MCF 10A (cell line): ENCODE results near the gene TTC32. TPM values are rescaled to one million over a fixed set of nuclear protein-coding genes. Genes with fewer than 3 reads are reported as not detected.

Source experiments
- BruUV-seq: library from RNA; stranded (reverse); fragments of 400-500 nt; replicated peaks from 2 replicates; lab custom pipeline; 2021; lab: Mats Ljungman, UMichigan
- CTCF ChIA-PET: fragments of 300-600 bp; sonication (Branson Sonifier 250); formaldehyde crosslinking; extraction: SDS; loops from one replicate; lab custom pipeline; 2021; ENCODE audit warnings: antibody characterized with exemption, inconsistent platforms; lab: Yijun Ruan, JAX
- POLR2A ChIA-PET: fragments of 300-600, 350-650 bp; sonication (Branson Sonifier 250); formaldehyde crosslinking; extraction: SDS; loops from one replicate; lab custom pipeline; 2020; ENCODE audit warnings: antibody characterized with exemption, inconsistent platforms; lab: Yijun Ruan, JAX
- DNase-seq: peaks from one replicate; pipeline ENCODE4 v3.0.0-alpha.2; 2018; ENCODE audit not compliant: unreplicated experiment
- H3K27ac Mint-ChIP-seq: one replicate; pipeline ENCODE4 v1.8.0; 2022; ENCODE audit warnings: mild to moderate bottlenecking, low read depth, mixed read lengths; ENCODE audit not compliant: unreplicated experiment
- H3K27me3 Mint-ChIP-seq: one replicate; pipeline ENCODE4 v1.8.0; 2022; ENCODE audit warnings: mixed read lengths; ENCODE audit not compliant: insufficient read depth, unreplicated experiment
- H3K36me3 Mint-ChIP-seq: one replicate; pipeline ENCODE4 v1.8.0; 2022; ENCODE audit warnings: mild to moderate bottlenecking, moderate library complexity, mixed read lengths; ENCODE audit not compliant: insufficient read depth, unreplicated experiment
- H3K4me1 Mint-ChIP-seq: one replicate; pipeline ENCODE4 v1.8.0; 2022; ENCODE audit warnings: mixed read lengths; ENCODE audit not compliant: insufficient read depth, unreplicated experiment
- H3K4me3 Mint-ChIP-seq: one replicate; pipeline ENCODE4 v1.8.0; 2022; ENCODE audit warnings: mild to moderate bottlenecking, moderate library complexity, mixed read lengths; ENCODE audit not compliant: unreplicated experiment
- H3K9me3 Mint-ChIP-seq: one replicate; pipeline ENCODE4 v1.8.0; 2022; ENCODE audit warnings: mixed read lengths; ENCODE audit not compliant: unreplicated experiment
- CTCF ChIP-seq: fragments of 200-600 bp; IDR thresholded peaks from one replicate; pipeline ENCODE4 v1.8.0; 2022; ENCODE audit warnings: antibody characterized with exemption, mild to moderate bottlenecking; ENCODE audit not compliant: unreplicated experiment
- intact Hi-C: fragments of 100-400 bp; cut with micrococcal nuclease; formaldehyde crosslinking; loops from 2 replicates; pipeline ENCODE4 v1.14.1; 2022
- total RNA-seq: library from RNA; stranded (reverse); gene quantifications from 2 replicates; pipeline ENCODE4 v1.2.3, GENCODE V29; 2022

TTC32 gene
- total RNA-seq, 1 experiment from 2014 or later: 14.1 TPM

- BruUV-seq: no TSS peak
- H3K27ac Mint-ChIP-seq: no peak overlapping the region
- H3K9me3 Mint-ChIP-seq: no peaks in the 10 kb centered on the region
- DNase-seq: no peak
- ChIA-PET CTCF (interaction anchor here (0.5 to 1.2 kb wide), 3 partner anchors 11 to 71 kb away, joined by 3 to 4 read pairs (median 3); no protein-coding TSS in a partner anchor), POLR2A (interaction anchor here (0.7 to 1.5 kb wide), 2 partner anchors 11 to 59 kb away, joined by 3 to 4 read pairs; no protein-coding TSS in a partner anchor)
- no peak overlapping the region for H3K4me3 Mint-ChIP-seq
- H3K27me3 Mint-ChIP-seq: no peaks in the 10 kb centered on the region
- no peak for TF ChIP-seq CTCF
- peaks cover 57% of the 10 kb centered on the region for H3K36me3 Mint-ChIP-seq
- peaks cover 8% of the 10 kb centered on the region for H3K4me1 Mint-ChIP-seq
- intact Hi-C loops: no loop called here
Measured at GRCh38 chr2:19944205-19944845, 42.5 kb upstream of the TTC32 start.

- DNase-seq: no peak
- intact Hi-C loops: no loop called here
- no peaks in the 10 kb centered on the region for H3K4me1 Mint-ChIP-seq
- no peaks in the 10 kb centered on the region for H3K9me3 Mint-ChIP-seq
- ChIA-PET POLR2A (interaction anchor here (0.7 to 1.2 kb wide), 2 partner anchors 10 to 67 kb away, joined by 4 to 5 read pairs; no protein-coding TSS in a partner anchor), CTCF (interaction anchor here (0.6 to 1.2 kb wide), 4 partner anchors 12 to 282 kb away, joined by 3 to 4 read pairs (median 4); partner anchors contain the start of gene SDC1)
- no peaks in the 10 kb centered on the region for H3K27me3 Mint-ChIP-seq
- no peak for TF ChIP-seq CTCF
- no peak overlapping the region for H3K4me3 Mint-ChIP-seq
- H3K27ac Mint-ChIP-seq: no peak overlapping the region
- BruUV-seq: no TSS peak
- H3K36me3 Mint-ChIP-seq: peaks cover 51% of the 10 kb centered on the region
Measured at GRCh38 chr2:19943189-19943588, 41.4 kb upstream of the TTC32 start.

GRCh38 chr2:19942199-19942598 is 40.4 kb upstream of the TTC32 start:
- no peaks in the 10 kb centered on the region for H3K9me3 Mint-ChIP-seq
- H3K36me3 Mint-ChIP-seq: peaks cover 49% of the 10 kb centered on the region
- H3K4me3 Mint-ChIP-seq: no peak overlapping the region
- H3K27ac Mint-ChIP-seq: no peak overlapping the region
- intact Hi-C loops: no loop called here
- DNase-seq: no peak
- CTCF ChIA-PET: interaction anchor here (0.7 to 1.2 kb wide), 4 partner anchors 13 to 283 kb away, joined by 3 to 5 read pairs (median 4); partner anchors contain the start of gene SDC1
- no peaks in the 10 kb centered on the region for H3K4me1 Mint-ChIP-seq
- POLR2A ChIA-PET: interaction anchor here (0.6 to 1.2 kb wide), 3 partner anchors 9 to 833 kb away, joined by 3 to 5 read pairs (median 4); no protein-coding TSS in a partner anchor
- BruUV-seq: no TSS peak
- no peaks in the 10 kb centered on the region for H3K27me3 Mint-ChIP-seq
- TF ChIP-seq CTCF: no peak

- no peak for DNase-seq
- no peak overlapping the region for H3K27ac Mint-ChIP-seq
- peaks cover 26% of the 10 kb centered on the region for H3K36me3 Mint-ChIP-seq
- H3K9me3 Mint-ChIP-seq: no peaks in the 10 kb centered on the region
- no TSS peak for BruUV-seq
- H3K4me3 Mint-ChIP-seq: no peak overlapping the region
- peaks cover 6% of the 10 kb centered on the region for H3K4me1 Mint-ChIP-seq
- ChIA-PET CTCF (interaction anchor here (0.7 to 0.9 kb wide), 2 partner anchors 354 to 532 kb away, joined by 4 read pairs; no protein-coding TSS in a partner anchor), POLR2A (no interaction called here)
- no peaks in the 10 kb centered on the region for H3K27me3 Mint-ChIP-seq
- no peak for TF ChIP-seq CTCF
- intact Hi-C loops: no loop called here
Measured at GRCh38 chr2:19937004-19937403, 35.2 kb upstream of the TTC32 start.
